IPS-18c (cell line): ENCODE results near the gene ROBO2.

Experiments used
- H3K4me3 ChIP-seq: 2 replicates; pipeline ENCODE4 v1.7.0; 2013; ENCODE audit warnings: low read depth, mild to moderate bottlenecking, low read length, moderate library complexity; ENCODE audit not compliant: insufficient read depth
- H3K9me3 ChIP-seq: one replicate; pipeline ENCODE4 v1.6.1; 2013; ENCODE audit warnings: mild to moderate bottlenecking, low read length, moderate library complexity; ENCODE audit not compliant: control insufficient read depth, insufficient read depth

ROBO2 gene

GRCh38 chr3:77084511-77084910 lies 44.6 kb downstream of the ROBO2 start:
- H3K9me3 ChIP-seq = no peaks in the 10 kb centered on the region
- no peak overlapping the region for H3K4me3 ChIP-seq

GRCh38 chr3:77086408-77086807 lies 46.5 kb downstream of the ROBO2 start:
- no peak overlapping the region for H3K4me3 ChIP-seq
- H3K9me3 ChIP-seq = no peaks in the 10 kb centered on the region

GRCh38 chr3:77091809-77092208 lies 51.9 kb downstream of the ROBO2 start:
- Histone ChIP-seq H3K9me3 (no peaks in the 10 kb centered on the region), H3K4me3 (no peak overlapping the region)

GRCh38 chr3:77093101-77093500 lies 53.2 kb downstream of the ROBO2 start:
- Histone ChIP-seq H3K4me3 (no peak overlapping the region), H3K9me3 (no peaks in the 10 kb centered on the region)

- Histone ChIP-seq H3K4me3 (no peak overlapping the region), H3K9me3 (no peaks in the 10 kb centered on the region)
Observed at GRCh38 chr3:77096145-77096544, 56.2 kb downstream of the ROBO2 start.

GRCh38 chr3:77096966-77097890 lies 57.3 kb downstream of the ROBO2 start:
- Histone ChIP-seq H3K9me3 (no peaks in the 10 kb centered on the region), H3K4me3 (no peak overlapping the region)

- Histone ChIP-seq H3K4me3 (no peak overlapping the region), H3K9me3 (no peaks in the 10 kb centered on the region)
Observed at GRCh38 chr3:77102951-77103769, 63.3 kb downstream of the ROBO2 start.

GRCh38 chr3:77122652-77123051 lies 82.8 kb downstream of the ROBO2 start:
- no peak overlapping the region for H3K4me3 ChIP-seq
- no peaks in the 10 kb centered on the region for H3K9me3 ChIP-seq

- Histone ChIP-seq H3K9me3 (no peaks in the 10 kb centered on the region), H3K4me3 (no peak overlapping the region)
Observed at GRCh38 chr3:77125966-77126365, 86.1 kb downstream of the ROBO2 start.

GRCh38 chr3:77134769-77135168 lies 94.9 kb downstream of the ROBO2 start:
- H3K9me3 ChIP-seq = no peaks in the 10 kb centered on the region
- no peak overlapping the region for H3K4me3 ChIP-seq

GRCh38 chr3:77137559-77137958 lies 97.7 kb downstream of the ROBO2 start:
- Histone ChIP-seq H3K9me3 (no peaks in the 10 kb centered on the region), H3K4me3 (no peak overlapping the region)

- no peak overlapping the region for H3K4me3 ChIP-seq
- H3K9me3 ChIP-seq = no peaks in the 10 kb centered on the region
Observed at GRCh38 chr3:77139624-77140023, 99.7 kb downstream of the ROBO2 start.

GRCh38 chr3:77141423-77141822 lies 101.5 kb downstream of the ROBO2 start:
- H3K9me3 ChIP-seq = no peaks in the 10 kb centered on the region
- H3K4me3 ChIP-seq = no peak overlapping the region

GRCh38 chr3:77142578-77142977 lies 102.7 kb downstream of the ROBO2 start:
- Histone ChIP-seq H3K9me3 (no peaks in the 10 kb centered on the region), H3K4me3 (no peak overlapping the region)

- H3K4me3 ChIP-seq = no peak overlapping the region
- no peaks in the 10 kb centered on the region for H3K9me3 ChIP-seq
Observed at GRCh38 chr3:77146004-77146403, 106.1 kb downstream of the ROBO2 start.

GRCh38 chr3:77147836-77148578 lies 108.1 kb downstream of the ROBO2 start:
- Histone ChIP-seq H3K4me3 (no peak overlapping the region; the same call in 1 of the 2 replicates), H3K9me3 (no peaks in the 10 kb centered on the region)

GRCh38 chr3:77149382-77149781 lies 109.5 kb downstream of the ROBO2 start:
- Histone ChIP-seq H3K4me3 (no peak overlapping the region), H3K9me3 (no peaks in the 10 kb centered on the region)
